CD4-positive, alpha-beta T cell treated with Interleukin-6 for 4 hours (primary cell): ENCODE data around the gene UGT8.

Experiments used
- DNase-seq: peaks from one replicate; pipeline ENCODE4 v3.0.0-alpha.2; 2020; ENCODE audit warnings: mixed read lengths

The UGT8 gene

DNA sequence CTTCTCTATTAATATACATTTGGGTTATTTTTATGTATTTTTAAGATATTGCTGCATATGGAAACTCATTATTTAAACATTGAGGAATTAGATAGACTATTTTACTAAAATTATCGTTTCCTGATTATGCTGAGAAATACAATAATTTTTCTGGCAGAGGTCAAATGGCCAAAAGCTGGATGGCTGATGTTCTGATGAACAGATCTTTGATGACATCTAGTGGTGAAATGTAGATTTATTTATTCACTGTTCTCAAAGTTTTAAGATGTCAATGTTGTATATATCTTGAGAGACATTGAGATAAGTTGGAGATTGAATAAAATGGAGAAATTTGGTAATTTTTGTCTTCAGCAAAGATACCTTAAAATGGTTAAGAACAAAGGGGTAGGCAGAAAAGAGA is 96.2 kb downstream of the UGT8 start:
- DNase-seq, result no peak

DNA sequence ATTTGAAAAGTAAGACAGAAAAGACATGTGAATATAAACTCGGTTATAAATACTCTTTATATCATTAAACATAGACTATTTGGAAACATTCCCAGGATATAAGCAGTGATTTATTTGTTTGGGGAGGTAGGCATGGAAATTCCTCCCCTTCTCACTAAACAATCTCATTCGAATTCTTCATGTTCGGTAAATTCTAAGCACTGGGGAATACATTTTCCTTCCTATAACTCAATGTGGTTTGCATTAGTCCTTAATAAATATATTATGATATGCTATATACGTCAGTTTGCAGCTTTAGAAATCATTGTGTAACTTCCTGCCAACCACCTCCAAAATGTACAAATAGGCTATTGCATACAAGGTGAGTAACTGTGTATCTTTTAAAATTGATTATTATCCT is 99.6 kb downstream of the UGT8 start:
- no peak for DNase-seq

DNA sequence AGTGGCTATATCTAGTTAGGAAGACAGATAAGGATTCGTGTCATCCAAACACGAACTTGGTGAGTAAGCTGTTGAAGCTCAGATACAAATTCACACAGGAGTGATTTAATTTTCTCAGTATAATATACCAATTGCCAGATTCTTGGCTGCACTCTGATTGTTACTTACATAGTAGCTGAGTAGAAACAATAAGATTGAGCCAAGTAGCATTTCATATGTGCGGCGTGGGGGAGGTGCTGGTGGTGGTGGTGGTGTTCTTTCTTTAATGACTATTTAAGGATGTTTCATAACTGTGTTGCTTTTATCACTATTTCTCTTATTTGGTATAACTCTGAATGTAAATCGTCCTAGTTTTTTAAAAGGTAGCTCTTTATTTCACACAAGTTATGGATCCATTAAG is 102.9 kb downstream of the UGT8 start:
- no peak for DNase-seq

DNA sequence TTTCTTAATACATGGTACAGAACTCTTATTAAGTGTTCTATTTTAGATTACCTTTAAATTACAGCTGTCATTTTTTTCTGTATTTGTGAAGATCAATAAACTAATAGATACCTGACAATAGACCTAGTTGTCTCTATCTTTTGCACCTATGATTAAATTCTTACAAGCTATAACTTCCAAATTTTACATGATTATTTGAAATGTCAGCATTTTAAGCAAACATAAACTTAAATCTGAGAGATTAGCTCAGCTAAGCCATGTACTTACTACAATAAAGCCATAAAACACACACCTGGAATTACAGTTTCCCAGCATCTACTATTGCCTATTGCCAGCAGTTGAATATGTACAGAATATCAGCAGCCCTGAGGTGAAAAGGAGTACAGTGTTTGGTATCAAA is 118.8 kb downstream of the UGT8 start:
- no peak for DNase-seq

DNA sequence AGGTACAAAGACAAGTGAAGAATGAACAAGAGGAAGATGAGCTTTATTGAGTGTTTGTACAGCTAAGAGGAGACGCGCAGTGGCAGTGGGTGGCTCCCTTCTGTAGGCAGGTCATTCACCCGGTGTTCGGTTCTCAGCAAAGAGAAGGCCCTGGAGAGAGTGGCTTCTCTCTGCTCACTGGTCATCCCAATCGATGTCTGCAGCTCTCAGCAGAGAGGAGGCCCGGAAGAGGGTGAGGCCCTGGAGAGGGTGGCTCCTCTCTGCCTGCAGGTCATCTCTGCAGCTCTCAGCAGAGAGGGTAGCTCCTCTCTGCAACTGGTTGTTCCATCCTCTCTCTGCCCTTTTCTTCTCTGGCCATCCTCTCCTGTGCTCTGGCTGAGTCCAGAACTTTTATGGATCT is 126.5 kb downstream of the UGT8 start:
- DNase-seq, result no peak

DNA sequence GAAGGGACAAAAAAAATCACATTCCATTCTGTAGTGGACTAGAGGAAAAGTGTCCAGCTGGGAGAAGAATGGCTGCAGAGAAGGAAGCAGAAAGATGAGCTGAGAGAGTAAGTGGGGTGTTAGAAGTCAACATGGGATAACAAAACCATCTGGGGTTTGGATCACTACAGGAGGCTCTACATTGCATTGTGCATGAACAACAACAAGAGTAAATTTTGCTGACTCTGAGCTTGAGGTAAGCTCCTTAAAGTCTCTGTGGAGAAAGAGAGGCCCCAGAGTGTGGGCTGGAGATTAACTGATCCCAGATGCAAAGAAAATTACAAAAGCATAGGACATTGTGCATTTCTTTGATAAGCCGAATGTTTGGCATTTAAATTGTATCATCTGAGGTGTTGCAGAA is 128.9 kb downstream of the UGT8 start:
- no peak for DNase-seq
